ENCODE measurements around the gene LIPH. TPM values are rescaled to one million over a fixed set of nuclear protein-coding genes. Genes with fewer than 3 reads are reported as not detected.

Gene LIPH
- total and polyA plus RNA-seq, 2 of the 8 experiments (the other 6 are each of a cell fraction or from before 2014, with no cell fraction given), result 0.08 TPM; not detected in 1

GRCh38 chr3:185479373-185479945 is 72.9 kb downstream of the LIPH start:
- H3K4me1 ChIP-seq (replicated peaks in 1 of 4; ENCODE audit: control insufficient read depth in 3 of 4, insufficient read depth in 4 of 4, low read length in 3 of 4), result no peaks in the 10 kb centered on the region
- no peak for FAIRE-seq
- no peak overlapping the region for H3K9ac ChIP-seq (replicated peaks in 1 of 4; ENCODE audit: extremely low read depth in 1 of 4, low read depth in 3 of 4, low read length in 3 of 4)
- no peak overlapping the region for H2AK5ac ChIP-seq (ENCODE audit: low read depth, low read length)
- H3K9me3 ChIP-seq (ENCODE audit: insufficient read depth in 2 of 2, low read depth in 1 of 2, low read length in 1 of 2), result no peaks in the 10 kb centered on the region
- no peaks in the 10 kb centered on the region for H3K79me2 ChIP-seq (ENCODE audit: control insufficient read depth in 1 of 2, insufficient read depth in 2 of 2, low read length in 2 of 2)
- no peak for DNase-seq (ENCODE audit: low read depth in 1 of 2, low spot score in 2 of 2)
- no peaks in the 10 kb centered on the region for H3K79me1 ChIP-seq (ENCODE audit: low read depth, low read length)
- H3K56ac ChIP-seq (replicated peaks; ENCODE audit: insufficient read length, low read depth, low read length), result no peak overlapping the region
- CTCF ChIA-PET (ENCODE audit: partially characterized antibody), result interaction anchor here (2.6 kb wide), 1 partner anchor 18 kb away, joined by 11 read pairs; no protein-coding TSS in a partner anchor
- 82% methylated on average over 2 of the region's 2 CpGs; no CpG with 5 or more reads in 1 of the 2 experiments for WGBS, 2 experiments (ENCODE audit: extremely low coverage in 1 of 2, insufficient coverage in 1 of 2, insufficient read length in 1 of 2, insufficient replicate concordance in 2 of 2, low coverage in 1 of 2, low lambda C conversion rate in 2 of 2, missing lambda C conversion rate in 1 of 2)
- no peak overlapping the region for H2BK20ac ChIP-seq (ENCODE audit: low read length)
- H3K14ac ChIP-seq (ENCODE audit: insufficient read length), result no peak overlapping the region
- no peak overlapping the region for H2BK15ac ChIP-seq (ENCODE audit: low read length)
- no peak overlapping the region for H3K27ac ChIP-seq (ENCODE audit: low read depth, low read length)
- no peak overlapping the region for H2BK5ac ChIP-seq (ENCODE audit: low read depth, low read length)
- H3K4ac ChIP-seq (replicated peaks; ENCODE audit: insufficient read length, low read depth, low read length), result no peak overlapping the region
- no peak overlapping the region for H4K8ac ChIP-seq (ENCODE audit: extremely low read depth, insufficient read depth, low read length)
- H3K18ac ChIP-seq (ENCODE audit: extremely low read depth, low read length), result no peak overlapping the region
- H2BK12ac ChIP-seq (ENCODE audit: low read depth, low read length), result no peak overlapping the region
- no peak overlapping the region for H3K23ac ChIP-seq (ENCODE audit: insufficient read length)
- no peak overlapping the region for H4K91ac ChIP-seq (replicated peaks; ENCODE audit: insufficient read length, low read length)
- no peaks in the 10 kb centered on the region for H3K23me2 ChIP-seq (ENCODE audit: low read depth, low read length)
- TF ChIP-seq CREB1 (IDR thresholded peaks at IDR 0.05) (no peak), JUND (IDR thresholded peaks at IDR 0.05; ENCODE audit: low read length) (no peak), CHD2 (IDR thresholded peaks at IDR 0.05; ENCODE audit: low read length) (no peak), GABPA (IDR thresholded peaks at IDR 0.05; ENCODE audit: borderline replicate concordance, insufficient read depth, low read length) (no peak), SP1 (IDR thresholded peaks at IDR 0.05; ENCODE audit: low read depth, low read length) (no peak), CBX5 (IDR thresholded peaks at IDR 0.05; ENCODE audit: low read depth, low read length) (no peak), ATF2 (IDR thresholded peaks at IDR 0.05; ENCODE audit: low read length) (no peak), RBBP5 (IDR thresholded peaks at IDR 0.05; ENCODE audit: borderline replicate concordance, low read depth, low read length) (no peak), FOSL1 (IDR thresholded peaks at IDR 0.05; ENCODE audit: insufficient read depth, low read depth, low read length) (no peak)
- no peak overlapping the region for H2BK120ac ChIP-seq (replicated peaks; ENCODE audit: low read depth, low read length)
- H3K27me3 ChIP-seq (replicated peaks in 1 of 4; ENCODE audit: control insufficient read depth in 3 of 4, extremely low read depth in 1 of 4, insufficient read depth in 3 of 4, low read length in 3 of 4), result no peaks in the 10 kb centered on the region
- H3K4me3 ChIP-seq (ENCODE audit: extremely low read depth in 1 of 4, insufficient read depth in 2 of 4, low read depth in 3 of 4, low read length in 4 of 4), result no peak overlapping the region
- no peak overlapping the region for H2AFZ ChIP-seq (ENCODE audit: low read length)
- POLR2A ChIA-PET (ENCODE audit: partially characterized antibody), result interaction anchor here (1.2 to 1.4 kb wide), 2 partner anchors 9 to 16 kb away, joined by 3 read pairs; no protein-coding TSS in a partner anchor
- H4K20me1 ChIP-seq (replicated peaks in 1 of 2; ENCODE audit: control insufficient read depth in 1 of 2, insufficient read depth in 2 of 2, low read length in 2 of 2), result no peaks in the 10 kb centered on the region
- no peak overlapping the region for H4K5ac ChIP-seq (ENCODE audit: insufficient read length, low read depth, low read length)
- no peak overlapping the region for H3K4me2 ChIP-seq (ENCODE audit: insufficient read depth in 1 of 2, low read depth in 2 of 2, low read length in 2 of 2)
- no peaks in the 10 kb centered on the region; a peak in 1 of 8 replicates for H3K36me3 ChIP-seq (ENCODE audit: control insufficient read depth in 2 of 4, insufficient read depth in 4 of 4, low read length in 3 of 4)

Measured in H1 (cell line).